ENCODE measurements around the gene PPP2R5E.

DNA sequence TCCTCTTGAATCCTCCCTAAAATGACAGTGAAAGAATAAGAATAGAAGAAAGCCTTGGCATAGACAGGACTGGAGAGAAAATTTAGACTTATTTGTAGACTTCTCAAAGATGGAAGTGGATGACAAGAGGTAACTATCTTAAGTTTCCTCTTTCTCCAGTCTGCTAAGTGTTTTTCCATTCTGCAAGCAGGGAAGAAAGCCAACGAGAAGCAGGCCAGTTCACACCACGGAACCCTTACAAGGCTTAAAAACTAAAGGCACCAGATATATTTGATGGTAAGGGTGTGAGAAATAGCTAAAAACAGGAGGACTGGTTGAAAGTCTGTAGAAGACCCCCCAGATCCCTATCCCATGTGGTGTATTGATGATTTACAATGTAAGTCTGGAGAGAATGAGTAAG, 141.5 kb downstream of the PPP2R5E start:
- no peak for TF ChIP-seq MYC (IDR thresholded peaks at IDR 0.05; ENCODE audit: low read depth, low read length)
- TF ChIP-seq, protein P1, sequence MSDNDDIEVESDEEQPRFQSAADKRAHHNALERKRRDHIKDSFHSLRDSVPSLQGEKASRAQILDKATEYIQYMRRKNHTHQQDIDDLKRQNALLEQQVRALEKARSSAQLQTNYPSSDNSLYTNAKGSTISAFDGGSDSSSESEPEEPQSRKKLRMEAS (IDR thresholded peaks at IDR 0.05; ENCODE audit: low read depth, low read length) = no peak
- TF ChIP-seq, protein P2, sequence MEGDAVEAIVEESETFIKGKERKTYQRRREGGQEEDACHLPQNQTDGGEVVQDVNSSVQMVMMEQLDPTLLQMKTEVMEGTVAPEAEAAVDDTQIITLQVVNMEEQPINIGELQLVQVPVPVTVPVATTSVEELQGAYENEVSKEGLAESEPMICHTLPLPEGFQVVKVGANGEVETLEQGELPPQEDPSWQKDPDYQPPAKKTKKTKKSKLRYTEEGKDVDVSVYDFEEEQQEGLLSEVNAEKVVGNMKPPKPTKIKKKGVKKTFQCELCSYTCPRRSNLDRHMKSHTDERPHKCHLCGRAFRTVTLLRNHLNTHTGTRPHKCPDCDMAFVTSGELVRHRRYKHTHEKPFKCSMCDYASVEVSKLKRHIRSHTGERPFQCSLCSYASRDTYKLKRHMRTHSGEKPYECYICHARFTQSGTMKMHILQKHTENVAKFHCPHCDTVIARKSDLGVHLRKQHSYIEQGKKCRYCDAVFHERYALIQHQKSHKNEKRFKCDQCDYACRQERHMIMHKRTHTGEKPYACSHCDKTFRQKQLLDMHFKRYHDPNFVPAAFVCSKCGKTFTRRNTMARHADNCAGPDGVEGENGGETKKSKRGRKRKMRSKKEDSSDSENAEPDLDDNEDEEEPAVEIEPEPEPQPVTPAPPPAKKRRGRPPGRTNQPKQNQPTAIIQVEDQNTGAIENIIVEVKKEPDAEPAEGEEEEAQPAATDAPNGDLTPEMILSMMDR (IDR thresholded peaks at IDR 0.05; ENCODE audit: low read depth, low read length) = no peak

Data from NB4 (cell line).